HG03175 (cell line): Measurements from ENCODE around the gene YJU2.
"Not testable (repeated sequence)": the region's sequence is repeated elsewhere in the genome, so short reads cannot be mapped to it uniquely, and the experiment has no call there.

ENCODE experiments used
- ATAC-seq: cut with Tn5 transposase; IDR thresholded peaks from one replicate; pipeline ENCODE4 v1.9.1; 2021; ENCODE audit warnings: mild to moderate bottlenecking, moderate library complexity; ENCODE audit not compliant: unreplicated experiment

YJU2 gene

DNA sequence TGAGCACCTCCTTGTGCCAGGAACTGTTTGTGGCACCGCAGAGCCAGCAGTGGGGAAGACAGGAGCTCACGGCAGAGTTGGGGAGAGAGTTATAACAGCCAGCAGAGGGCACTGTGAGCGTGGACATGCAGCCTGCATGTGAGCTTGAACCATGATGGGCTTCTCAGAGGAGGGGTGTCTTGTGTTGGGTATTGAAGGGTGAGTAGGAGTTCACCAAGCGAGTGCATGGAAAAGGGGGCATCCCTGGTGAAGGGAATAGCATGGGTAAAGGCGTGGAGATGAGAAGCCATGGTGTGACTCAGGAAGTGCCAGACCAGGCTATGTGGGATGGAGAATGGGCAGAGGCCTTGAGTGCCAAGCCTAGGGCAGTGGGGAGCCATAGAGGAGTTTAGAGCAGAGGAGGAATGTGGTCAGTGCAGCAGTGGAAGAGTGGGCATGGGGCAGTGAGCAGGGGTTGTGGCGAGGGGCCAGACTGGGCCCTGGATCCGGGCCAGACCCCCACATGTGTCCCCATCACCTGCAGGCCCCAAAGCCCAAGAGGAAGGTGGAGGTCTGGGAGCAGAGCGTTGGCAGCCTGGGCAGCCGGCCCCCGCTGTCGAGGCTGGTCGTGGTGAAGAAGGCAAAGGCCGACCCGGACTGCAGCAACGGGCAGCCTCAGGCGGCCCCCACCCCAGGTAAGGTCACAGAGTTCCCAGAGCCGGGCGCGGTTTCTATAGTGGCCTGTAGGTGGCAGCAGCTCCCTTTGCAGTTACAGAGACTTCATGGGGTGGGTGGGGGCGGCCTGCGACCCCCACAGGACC lies 20.4 kb downstream of the YJU2 start:
- ATAC-seq, result no peak

DNA sequence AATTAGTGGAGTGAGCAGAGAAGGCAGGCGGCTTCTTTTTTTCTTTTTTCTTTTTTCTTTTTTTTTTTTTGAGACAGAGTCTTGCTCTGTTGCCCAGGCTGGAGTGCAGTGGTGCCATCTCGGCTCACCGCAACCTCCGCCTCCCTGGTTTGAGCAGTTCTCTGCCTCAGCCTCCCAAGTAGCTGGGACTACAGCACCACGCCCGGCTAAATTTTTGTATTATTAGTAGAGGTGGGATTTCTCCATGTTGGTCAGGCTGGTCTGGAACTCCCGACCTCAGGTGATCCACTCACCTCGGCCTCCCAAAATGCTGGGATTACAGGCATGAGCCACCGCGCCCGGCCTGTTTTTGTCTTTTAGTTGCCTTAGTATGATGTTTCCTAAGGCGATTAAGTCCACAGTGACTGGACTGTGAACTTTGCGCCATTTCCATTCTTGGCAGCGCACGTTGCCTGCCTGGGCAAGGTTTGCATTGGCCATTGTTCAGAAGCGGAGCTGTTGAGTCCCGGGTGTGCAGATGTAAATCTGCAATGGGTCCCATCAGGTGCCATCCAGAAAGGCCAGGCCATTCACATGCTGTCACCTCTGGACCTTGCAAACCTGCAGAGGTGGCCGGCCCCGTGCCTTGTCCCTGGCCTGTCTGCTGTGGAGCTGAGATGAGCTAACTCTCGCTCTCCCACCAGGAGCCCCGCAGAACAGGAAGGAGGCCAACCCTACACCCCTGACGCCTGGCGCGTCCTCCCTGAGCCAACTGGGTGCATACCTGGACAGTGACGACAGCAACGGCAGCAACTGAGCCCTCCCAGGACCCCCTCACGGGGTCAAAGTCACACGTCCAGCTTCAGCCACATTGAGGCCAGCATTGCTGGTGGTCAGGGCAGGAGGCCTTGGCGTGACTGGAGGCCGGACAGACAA lies 21.3 kb downstream of the YJU2 start:
- ATAC-seq, result no peak

DNA sequence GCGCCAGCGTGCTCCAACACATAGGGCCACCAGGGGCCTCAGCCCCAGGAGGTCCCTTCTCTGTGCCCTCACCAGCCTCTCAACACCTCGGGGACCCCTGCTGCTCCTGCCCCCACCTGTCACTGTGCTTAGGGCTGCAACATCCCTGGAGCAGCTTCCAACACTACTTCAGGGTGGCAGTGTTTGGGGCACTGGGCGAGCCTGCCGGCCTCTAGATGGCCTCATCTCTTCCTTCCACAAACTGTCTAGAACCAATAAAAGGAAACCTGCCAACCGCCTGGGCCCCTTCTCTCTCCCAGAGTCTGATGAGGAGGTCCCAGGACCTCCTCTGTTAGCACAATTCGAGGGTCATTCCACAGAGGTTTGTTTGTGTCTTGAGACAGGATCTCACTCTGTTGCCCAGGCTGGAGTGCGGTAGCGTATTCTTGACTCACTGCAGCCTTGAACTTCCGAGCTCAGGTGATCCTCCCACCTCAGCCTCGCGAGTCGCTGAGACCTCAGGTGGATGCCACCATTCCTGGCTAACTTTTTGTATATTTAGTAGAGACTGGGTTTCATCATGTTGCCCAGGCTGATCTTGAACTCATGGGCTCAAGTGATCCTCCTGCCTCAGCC lies 22.0 kb downstream of the YJU2 start:
- ATAC-seq, result no peak

DNA sequence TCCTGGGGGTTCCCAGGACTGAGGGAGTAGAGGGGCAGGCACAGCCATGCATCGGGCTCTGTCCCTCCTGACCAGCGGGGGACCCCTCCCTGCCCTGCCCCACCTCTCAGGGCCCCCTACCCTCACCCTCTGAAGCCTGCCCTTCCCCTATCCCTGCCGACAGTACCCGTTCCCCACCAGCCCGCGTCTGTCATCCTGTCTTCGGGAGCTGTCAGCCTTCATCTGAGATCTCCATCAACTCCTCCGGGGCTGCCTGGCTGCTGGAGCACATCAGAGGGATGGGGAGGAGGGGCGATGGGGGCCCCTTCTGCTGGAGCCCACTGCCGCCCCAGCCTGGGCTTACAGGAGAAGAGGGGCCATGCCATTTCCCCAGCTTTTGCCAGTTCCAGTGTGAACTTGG lies 26.0 kb downstream of the YJU2 start:
- ATAC-seq, result no peak

DNA sequence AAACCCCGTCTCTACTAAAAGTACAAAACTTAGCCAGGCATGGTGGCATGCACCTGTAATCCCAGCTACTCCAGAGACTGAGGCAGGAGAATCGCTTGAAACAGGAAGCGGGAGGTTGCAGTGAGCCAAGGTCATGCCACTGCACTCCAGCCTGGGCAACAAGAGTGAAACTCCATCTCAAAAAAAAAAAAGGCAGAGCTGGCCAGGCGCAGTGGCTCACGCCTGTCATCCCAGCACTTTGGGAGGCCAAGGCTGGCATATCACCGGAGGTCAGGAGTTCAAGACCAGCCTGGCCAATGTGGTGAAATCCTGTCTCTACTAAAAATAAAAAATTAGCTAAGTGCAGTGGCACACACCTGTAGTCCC lies 27.4 kb downstream of the YJU2 start:
- ATAC-seq, result not testable (repeated sequence)

DNA sequence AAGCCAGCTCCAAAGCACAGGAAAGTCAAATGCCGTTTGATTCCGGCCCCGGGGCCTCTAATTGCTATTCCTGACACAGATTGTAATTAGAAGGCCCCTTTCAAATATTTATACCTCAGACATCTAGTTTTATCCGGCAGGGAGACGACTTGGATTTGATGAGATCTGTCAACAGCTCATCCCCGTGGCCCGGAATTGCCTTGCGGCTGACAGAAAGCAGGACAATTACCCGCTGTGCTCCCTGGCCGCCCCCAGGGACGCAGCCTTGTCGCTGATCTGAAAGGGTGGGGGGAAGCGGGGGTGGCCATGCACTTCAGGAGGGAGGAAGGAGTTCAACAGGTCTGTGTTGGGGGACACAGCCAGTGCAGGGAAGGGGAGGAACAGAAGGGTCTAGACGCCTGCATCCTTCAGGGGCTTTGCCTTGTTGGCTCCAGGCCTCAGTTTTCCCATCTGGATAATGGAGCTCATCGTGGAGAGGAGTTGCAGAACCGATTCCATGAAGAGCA lies 30.4 kb downstream of the YJU2 start:
- ATAC-seq, result no peak

DNA sequence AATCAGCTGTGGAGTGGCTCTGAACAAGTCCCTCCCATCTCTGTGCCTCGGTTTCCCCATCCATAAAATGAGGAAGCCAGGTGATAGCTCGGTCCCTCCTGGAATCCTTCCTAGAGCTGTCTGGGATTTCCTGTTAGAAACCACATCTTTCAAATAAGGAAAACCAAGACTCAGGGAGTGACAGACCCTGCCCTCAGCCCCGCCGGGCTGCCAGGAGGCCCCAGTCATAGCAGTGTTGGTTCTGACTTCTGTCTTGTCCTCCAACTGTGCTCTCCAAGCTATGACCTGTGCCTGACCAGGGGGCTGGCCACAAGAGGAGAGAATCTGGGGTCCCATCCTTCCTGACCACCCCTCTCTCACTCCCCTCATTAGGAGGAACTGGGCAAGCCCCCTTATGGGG lies 31.1 kb downstream of the YJU2 start:
- ATAC-seq, result no peak

DNA sequence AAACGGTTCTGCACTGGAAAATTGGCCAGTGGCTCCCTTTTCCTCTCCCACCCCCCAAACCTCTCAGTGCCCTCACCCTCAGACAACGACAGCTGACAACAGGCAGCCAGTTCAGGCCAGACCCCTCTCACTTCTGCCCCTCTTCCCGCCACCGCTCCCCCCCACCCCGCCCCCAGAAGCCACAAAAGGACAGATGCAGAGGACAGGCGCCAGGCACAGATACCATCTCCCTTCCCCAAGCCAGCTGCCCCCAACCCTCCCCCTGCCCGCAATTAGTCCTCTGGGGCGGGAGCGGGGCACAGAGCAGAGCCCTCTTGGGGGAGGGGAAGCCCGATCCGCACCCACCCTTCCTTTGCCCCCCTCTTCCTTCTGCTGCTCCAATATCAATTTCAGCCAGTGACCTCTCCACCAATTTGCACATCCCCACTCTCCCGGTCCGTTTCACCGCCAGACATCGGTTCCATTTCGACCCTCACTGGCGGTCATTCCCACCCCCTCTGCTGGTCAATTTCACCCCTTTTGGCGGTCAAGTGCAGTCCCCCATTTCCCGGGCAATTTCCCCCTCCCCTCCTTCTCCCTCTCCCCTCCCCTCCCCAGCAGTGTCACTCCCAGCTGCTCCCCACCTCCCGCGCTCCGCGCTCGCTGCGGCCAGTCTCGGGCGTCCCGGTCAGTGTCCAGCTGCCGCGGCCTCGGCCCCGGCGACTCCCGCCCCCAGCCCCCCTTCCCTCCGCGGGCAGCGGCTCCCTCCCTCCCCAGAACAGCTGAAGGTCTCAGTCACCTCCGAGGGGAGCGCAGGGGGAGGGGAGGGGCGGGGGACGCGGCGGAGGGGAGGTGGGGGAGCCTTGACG lies 31.8 kb downstream of the YJU2 start, which contains the start of gene SHD:
Gene SHD (plus strand): TSS at position 848 of the 848 bp plus-strand sequence. CDS start 798 bp downstream, outside the sequence.
- ATAC-seq, result no peak

DNA sequence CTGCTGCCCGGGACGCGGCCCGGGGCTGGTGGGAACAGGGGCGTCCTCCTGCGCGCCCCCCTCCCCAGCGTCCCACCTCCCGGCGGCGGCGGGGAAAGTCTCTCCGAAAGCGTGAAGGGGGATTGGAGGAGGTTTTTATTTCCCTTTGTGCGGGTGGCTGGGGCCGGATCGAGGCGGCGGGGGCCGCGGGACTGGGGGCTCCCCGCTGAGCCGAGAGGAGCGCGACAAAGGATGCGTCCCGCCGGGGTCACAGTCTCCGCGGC lies 32.3 kb downstream of the YJU2 start:
- no peak for ATAC-seq

DNA sequence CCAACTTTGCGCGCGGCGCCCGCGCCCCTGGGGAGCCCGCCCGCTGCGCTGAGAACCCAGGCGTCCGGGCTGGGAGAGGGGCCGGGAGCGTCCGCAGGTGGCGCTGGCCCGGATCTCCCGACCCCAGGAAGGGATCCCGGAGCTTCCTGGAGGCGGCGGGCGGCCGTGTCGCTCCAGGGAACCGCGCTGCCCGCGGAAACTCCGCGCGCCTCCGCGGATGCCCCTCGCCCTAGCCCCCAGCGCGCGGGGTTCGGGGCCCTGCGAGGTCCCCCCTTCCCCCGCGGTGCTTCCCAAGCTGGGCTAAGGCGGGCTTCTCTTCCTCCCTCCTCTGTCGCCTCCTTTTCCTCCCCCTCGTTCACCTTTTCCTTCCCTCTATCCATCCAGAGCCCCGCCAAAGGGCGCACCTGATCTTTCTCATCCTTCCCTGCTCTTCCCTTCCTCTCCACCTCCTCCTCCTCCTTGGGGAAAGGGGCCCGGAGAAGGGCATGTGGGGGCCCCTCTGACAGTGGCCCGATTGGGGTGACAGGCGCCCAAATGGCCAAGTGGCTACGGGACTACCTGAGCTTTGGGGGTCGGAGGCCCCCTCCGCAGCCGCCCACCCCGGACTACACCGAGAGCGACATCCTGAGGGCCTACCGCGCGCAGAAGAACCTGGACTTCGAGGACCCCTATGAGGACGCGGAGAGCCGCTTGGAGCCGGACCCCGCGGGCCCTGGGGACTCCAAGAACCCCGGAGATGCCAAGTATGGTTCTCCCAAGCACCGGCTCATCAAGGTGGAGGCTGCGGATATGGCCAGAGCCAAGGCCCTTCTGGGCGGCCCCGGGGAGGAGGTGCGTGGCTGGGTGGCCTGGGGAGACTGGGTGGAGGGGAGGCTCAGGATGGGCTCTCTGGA lies 32.9 kb downstream of the YJU2 start:
- no peak for ATAC-seq

DNA sequence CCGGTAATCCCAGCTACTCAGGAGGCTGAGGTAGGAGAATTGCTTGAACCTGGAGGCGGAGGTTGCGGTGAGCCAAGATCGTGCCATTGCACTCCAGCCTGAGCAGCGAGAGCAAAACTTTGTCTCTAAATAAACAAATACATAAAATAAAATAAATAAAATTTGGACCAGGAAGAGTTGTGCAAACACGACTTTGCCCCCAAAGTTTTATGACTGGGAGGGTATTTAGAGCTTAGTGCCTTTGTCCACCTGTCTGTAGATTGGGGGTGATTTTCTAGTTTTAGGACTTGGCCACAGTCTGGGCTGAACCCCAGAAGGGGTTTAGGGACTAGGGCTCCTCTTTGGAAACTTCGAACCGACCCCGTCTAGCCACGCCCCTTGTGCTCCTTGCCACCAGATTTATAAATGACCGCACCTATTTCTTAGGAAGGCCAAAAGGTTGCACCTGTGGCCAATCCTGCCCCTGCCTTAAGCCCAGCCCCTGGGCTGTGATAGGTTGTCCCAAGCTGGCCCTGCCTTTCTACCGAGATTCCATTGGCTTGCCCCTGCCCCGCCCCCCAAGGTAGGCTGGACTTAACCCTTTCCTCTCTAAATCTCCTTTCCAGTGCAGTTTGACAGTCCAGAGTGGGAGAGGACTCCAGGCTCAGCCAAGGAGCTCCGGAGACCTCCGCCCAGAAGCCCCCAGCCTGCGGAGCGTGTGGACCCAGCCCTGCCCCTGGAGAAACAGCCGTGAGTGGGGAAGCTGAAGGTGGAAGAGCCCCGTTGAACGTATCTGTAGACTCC lies 37.5 kb downstream of the YJU2 start:
- no peak for ATAC-seq

DNA sequence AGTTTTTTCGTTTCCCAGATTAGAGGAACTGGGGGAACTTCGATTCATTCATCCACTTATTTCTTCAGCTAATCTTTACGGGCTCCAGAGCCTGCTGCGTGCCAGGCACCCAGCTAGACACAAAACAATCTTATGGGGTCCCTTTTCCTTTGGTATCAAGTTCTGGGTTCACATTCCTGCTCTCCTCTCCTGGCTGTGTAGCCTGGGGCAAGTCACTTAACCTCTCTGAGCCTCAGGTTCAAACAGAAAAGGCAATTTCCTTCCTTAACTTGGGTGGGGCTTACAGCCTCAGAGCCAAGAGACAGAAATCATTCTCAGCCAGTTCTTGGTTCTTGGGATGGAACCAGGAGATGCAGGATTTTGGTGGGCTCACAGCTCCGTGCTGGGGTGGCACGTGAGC lies 38.1 kb downstream of the YJU2 start:
- no peak for ATAC-seq

DNA sequence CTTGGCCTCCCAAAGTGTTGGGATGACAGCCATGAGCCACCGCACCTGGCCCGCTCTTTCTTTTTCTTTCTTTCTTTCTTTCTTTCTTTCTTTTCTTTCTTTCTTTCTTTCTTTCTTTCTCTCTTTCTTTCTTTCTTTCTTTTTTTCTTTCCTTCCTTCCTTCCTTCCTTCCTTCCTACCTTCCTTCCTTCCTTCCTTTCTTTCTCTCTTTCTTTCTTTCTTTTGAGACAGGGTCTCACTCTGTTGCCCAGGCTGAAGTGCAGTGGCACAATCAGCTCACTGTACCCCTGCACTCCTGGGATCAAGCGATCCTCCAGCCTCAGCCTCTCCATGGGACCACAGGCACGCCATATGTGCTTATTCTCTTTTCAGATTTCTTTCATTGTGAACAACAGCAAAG lies 39.3 kb downstream of the YJU2 start:
- ATAC-seq, result not testable (repeated sequence)

DNA sequence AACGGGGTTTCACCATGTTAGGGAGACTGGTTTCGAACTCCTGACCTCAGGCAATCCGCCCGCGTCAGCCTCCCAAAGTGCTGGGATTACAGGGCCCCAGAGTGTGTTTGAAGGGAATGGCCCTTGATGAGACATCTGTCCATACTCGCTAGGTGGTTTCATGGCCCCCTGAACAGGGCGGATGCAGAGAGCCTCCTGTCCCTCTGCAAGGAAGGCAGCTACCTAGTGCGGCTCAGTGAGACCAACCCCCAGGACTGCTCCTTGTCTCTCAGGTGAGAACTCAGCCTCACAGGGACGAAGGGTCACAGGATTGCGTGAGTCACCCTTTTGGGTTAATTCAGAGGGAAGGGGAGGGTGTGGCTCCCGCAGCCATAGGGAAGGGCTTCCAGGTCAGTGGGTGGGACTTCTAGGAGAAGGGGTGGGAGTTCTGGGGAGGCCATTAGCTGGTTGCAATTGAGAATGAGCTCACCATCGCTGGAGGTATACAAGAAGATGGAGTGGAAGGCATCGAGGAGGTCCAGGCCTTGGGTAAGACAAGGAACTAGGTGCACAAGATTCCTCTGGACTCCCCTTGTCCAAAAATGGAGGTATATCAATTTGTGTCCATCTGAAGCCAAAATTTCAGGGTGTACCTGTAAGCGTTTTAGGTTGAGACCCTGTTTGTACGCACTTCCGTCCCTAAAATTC lies 41.4 kb downstream of the YJU2 start:
- ATAC-seq, result no peak

DNA sequence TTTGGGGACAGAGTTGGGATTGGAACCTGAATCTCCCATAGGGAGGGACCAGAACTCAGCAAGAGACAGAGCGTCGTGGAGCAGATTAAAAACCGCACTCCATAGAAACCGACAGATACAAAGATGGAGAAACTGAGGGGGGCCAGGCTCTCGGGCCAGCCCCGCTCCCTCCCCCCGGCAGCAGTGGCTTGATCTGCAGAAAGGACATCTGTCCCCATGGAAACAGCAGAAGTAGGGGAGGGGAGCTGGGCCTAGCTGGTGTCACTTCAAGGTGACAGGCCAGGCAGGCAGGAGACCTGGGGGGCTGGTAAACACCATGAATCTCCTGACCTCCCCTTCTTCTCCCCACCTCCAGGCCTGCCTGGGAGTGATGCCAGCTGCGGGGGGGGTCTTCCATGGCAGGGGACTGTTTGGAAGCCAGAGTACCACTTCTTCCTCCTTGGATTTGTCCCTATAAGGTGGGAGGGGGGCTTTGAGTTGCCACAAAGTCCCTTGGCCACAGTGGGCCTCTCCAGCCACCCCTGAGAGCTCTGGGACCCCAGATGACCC lies 44.4 kb downstream of the YJU2 start:
- no peak for ATAC-seq

DNA sequence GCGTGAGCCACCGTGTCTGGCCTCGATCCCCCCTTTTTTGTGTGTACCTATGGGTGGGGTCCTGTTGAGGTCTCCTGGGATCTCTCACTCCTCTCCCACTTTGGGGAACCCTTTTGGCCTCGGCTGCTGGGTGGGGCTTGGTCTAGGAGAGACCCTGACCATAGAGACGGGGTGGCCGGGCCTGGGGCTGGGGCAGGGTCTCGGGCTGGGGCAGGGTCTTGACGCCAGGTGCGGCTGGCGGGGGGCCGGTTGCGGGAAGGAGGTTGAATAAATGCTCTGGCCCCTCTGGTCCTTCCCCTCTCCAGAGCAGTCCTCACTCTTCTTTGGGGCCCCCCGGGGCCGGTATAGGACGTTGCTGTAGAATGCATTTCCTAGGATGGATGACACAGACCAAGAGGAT lies 45.6 kb downstream of the YJU2 start:
- ATAC-seq, result no peak

DNA sequence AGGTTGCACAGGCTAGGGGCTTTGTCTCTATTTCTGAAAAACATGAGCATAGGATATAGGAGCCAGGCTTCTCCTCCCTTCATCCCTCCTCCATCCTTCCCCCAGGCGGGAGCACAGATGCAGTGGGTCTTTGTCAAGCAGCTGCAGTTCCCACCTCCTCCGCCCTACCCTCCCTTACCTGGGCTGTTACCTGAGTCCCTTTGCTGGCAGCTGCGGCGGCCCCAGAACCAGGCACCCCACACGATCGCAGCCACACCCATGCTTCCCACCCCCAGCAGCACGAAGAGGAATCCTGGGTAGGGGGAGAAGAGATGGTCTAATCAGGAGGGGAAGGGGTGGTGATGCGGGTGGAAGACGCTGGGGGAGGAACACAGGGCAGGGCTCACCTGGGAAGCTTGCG lies 47.5 kb downstream of the YJU2 start:
- no peak for ATAC-seq
